Measurements from ENCODE around the gene FGF6. TPM values are rescaled to one million over a fixed set of nuclear protein-coding genes. Genes with fewer than 3 reads are reported as not detected.

The FGF6 gene
- total and polyA plus RNA-seq, 2 experiments from 2014 or later, result not detected

- no peak overlapping the region for H3K4me3 ChIP-seq
- H3K9me2 ChIP-seq (ENCODE audit: insufficient read depth), result 0 out of 2 replicates have a peak, but pooled peaks cover 3% of the 10 kb centered on the region
- 0 out of 2 replicates have a peak, but pooled peaks cover 4% of the 10 kb centered on the region for H3F3A ChIP-seq (replicated peaks; ENCODE audit: low read depth)
- peaks cover 51% of the 10 kb centered on the region for H3K4me1 Mint-ChIP-seq
- H2AFZ ChIP-seq, result peak overlapping the region; percentile 9; the same call in 1 of the 2 replicates
- TF ChIP-seq JUNB (IDR thresholded peaks at IDR 0.05; ENCODE audit: unreplicated experiment) (no peak), ETS1 (IDR thresholded peaks at IDR 0.05) (no peak), CTCF (conservative IDR thresholded peaks at IDR 0.05; ENCODE audit: low read depth in 2 of 2) (no peak), POLR2AphosphoS5 (IDR thresholded peaks at IDR 0.05; ENCODE audit: low read depth) (no peak), REST (IDR thresholded peaks at IDR 0.05; ENCODE audit: unreplicated experiment) (no peak), STAT1 (IDR thresholded peaks at IDR 0.05; ENCODE audit: unreplicated experiment) (no peak), ZNF462 (CRISPR knock-in tag; IDR thresholded peaks at IDR 0.05) (no peak), EZH2phosphoT487 (IDR thresholded peaks at IDR 0.05; ENCODE audit: unreplicated experiment) (no peak), CREB1 (CRISPR knock-in tag; IDR thresholded peaks at IDR 0.05; ENCODE audit: low read depth) (no peak), EZH2 (IDR thresholded peaks at IDR 0.05; ENCODE audit: low read depth, unreplicated experiment) (no peak), ZNF114 (CRISPR knock-in tag; IDR thresholded peaks at IDR 0.05) (no peak), NANOG (IDR thresholded peaks at IDR 0.05; ENCODE audit: borderline replicate concordance) (no peak), ZNF331 (CRISPR knock-in tag; IDR thresholded peaks at IDR 0.05; ENCODE audit: low read depth) (no peak)
- DNase-seq (ENCODE audit: low spot score) (no peak), ATAC-seq (no peak)
- H3K27me3 ChIP-seq (ENCODE audit: insufficient read depth), result no peaks in the 10 kb centered on the region
- peak overlapping the region; percentile 58 for H3K4me2 ChIP-seq
- H3K4me3 Mint-ChIP-seq, result no peak overlapping the region
- H4K20me1 ChIP-seq (replicated peaks; ENCODE audit: insufficient read depth), result no peaks in the 10 kb centered on the region
- peaks cover 12% of the 10 kb centered on the region for H3K36me3 Mint-ChIP-seq (ENCODE audit: low read depth)
- H3K9me3 Mint-ChIP-seq, result peaks cover 14% of the 10 kb centered on the region; the same call in 2 of the 3 replicates
- H3K27ac Mint-ChIP-seq, result no peak overlapping the region
- peaks cover 32% of the 10 kb centered on the region for H3K4me1 ChIP-seq (ENCODE audit: insufficient read depth)
- H3K27ac ChIP-seq (ENCODE audit: low read depth), result no peak overlapping the region
- no peaks in the 10 kb centered on the region for H3K79me2 ChIP-seq (replicated peaks; ENCODE audit: insufficient read depth)
- no peaks in the 10 kb centered on the region for H3K36me3 ChIP-seq (ENCODE audit: insufficient read depth)
- H3K27me3 Mint-ChIP-seq (ENCODE audit: insufficient read depth, low read depth, poor library complexity), result peaks cover 8% of the 10 kb centered on the region
Observed at GRCh38 chr12:4448943-4449850, 3.6 kb upstream of the FGF6 start.

Measured in GM23338 (cell line).